LNCAP (cell line): Measurements from ENCODE around the gene SCARB1.

Source experiments
- TF ChIP-seq, protein P1 (sequence below): fragments of 450-650 bp; IDR thresholded peaks from 2 replicates; pipeline ENCODE4 v1.5.1; 2017; ENCODE audit warnings: mild to moderate bottlenecking

Gene SCARB1

DNA sequence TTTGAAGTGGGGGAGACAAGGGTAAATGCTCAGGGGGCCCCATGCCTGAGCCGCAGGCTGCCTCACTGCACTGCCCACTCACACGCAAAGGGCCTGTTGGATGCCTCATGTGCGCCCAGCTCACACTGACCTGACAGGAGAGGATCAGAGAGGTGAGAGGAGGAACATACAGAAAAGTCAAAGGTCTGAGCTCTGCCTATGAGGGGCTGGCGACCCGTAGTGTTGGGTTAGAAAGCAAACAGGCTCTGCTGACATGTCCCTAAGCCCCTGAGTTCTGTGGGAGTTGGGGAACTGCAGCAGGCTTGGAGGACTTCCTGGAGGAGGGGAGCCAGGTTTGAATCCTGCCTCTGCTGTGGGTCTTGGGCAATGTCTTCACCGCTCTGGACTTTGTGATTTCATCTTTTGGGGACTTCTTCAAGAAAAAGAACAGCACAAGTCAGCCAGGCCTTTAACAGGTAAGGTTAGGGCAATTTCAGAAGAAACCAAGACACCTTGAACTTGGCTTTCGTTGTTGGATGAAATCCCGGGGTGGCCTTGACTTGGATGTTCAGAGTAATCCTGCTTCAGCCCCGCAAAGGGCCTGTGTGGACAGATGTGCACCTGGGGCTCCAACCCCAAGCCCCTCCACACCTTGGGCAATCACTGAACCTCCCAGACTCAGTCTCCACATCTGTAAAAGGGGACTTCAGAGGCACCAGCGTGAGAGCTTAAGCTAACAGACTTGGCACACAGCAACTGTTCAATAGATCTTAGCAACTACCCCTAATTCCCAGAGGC is 116.8 kb downstream of the SCARB1 start:
- TF ChIP-seq, protein P1, sequence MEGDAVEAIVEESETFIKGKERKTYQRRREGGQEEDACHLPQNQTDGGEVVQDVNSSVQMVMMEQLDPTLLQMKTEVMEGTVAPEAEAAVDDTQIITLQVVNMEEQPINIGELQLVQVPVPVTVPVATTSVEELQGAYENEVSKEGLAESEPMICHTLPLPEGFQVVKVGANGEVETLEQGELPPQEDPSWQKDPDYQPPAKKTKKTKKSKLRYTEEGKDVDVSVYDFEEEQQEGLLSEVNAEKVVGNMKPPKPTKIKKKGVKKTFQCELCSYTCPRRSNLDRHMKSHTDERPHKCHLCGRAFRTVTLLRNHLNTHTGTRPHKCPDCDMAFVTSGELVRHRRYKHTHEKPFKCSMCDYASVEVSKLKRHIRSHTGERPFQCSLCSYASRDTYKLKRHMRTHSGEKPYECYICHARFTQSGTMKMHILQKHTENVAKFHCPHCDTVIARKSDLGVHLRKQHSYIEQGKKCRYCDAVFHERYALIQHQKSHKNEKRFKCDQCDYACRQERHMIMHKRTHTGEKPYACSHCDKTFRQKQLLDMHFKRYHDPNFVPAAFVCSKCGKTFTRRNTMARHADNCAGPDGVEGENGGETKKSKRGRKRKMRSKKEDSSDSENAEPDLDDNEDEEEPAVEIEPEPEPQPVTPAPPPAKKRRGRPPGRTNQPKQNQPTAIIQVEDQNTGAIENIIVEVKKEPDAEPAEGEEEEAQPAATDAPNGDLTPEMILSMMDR, result no peak

- TF ChIP-seq, protein P1, result no peak
These were observed 117.6 kb downstream of the SCARB1 start for GRCh38 chr12:124745891-124746570.

GRCh38 chr12:124745465-124745890 is 118.2 kb downstream of the SCARB1 start:
- TF ChIP-seq, protein P1, result no peak

- TF ChIP-seq, protein P1, result no peak
These were observed 118.8 kb downstream of the SCARB1 start for GRCh38 chr12:124744659-124745464.

- TF ChIP-seq, protein P1, result no peak
These were observed 119.4 kb downstream of the SCARB1 start for GRCh38 chr12:124744273-124744640.

DNA sequence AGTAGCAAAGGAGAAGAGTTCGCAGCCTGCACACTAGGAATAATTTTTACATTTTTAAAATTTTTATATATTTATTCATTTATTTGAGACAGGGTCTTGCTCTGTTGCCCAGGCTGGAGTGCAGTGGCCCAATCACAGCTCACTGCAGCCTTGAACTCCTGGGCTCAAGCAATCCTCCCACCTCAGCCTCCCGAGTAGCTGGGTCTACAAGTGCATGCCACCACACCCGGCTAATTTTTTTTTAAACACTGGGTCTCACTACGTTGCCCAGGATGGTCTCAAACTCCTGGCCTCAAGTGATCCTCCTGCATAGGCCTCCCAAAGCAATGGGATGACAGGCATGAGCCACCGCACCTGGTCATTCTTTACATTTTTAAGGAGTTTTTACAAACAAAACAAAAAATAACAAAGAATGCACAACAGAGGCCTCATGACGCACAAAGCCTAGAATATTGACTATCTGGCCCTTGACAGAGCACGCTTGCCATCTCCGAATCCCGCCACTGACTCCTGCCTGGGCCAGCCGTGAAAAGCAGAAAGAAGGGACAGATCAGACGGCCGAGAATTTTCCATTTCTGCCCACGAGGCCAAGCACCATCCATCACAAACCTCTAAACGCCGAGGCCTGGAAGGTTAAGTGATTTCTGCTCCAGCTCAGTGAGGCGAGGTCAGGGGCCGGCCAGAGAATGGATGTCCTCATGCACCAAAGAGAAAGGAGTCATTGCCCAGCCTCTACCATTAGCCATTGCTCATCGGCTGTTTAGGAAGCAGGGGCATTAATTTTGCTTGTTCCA is 120.0 kb downstream of the SCARB1 start:
- TF ChIP-seq, protein P1, result no peak

GRCh38 chr12:124742678-124743077 is 121.0 kb downstream of the SCARB1 start:
- TF ChIP-seq, protein P1, result no peak
